Islet of Langerhans (tissue), 1 donor: ENCODE results near the gene SREBF2.

Source experiments
- FAIRE-seq: peaks from one replicate; lab custom pipeline; 2011; peaks lifted over from hg19 to GRCh38; lab: Jason Lieb, UNC

Gene SREBF2

DNA sequence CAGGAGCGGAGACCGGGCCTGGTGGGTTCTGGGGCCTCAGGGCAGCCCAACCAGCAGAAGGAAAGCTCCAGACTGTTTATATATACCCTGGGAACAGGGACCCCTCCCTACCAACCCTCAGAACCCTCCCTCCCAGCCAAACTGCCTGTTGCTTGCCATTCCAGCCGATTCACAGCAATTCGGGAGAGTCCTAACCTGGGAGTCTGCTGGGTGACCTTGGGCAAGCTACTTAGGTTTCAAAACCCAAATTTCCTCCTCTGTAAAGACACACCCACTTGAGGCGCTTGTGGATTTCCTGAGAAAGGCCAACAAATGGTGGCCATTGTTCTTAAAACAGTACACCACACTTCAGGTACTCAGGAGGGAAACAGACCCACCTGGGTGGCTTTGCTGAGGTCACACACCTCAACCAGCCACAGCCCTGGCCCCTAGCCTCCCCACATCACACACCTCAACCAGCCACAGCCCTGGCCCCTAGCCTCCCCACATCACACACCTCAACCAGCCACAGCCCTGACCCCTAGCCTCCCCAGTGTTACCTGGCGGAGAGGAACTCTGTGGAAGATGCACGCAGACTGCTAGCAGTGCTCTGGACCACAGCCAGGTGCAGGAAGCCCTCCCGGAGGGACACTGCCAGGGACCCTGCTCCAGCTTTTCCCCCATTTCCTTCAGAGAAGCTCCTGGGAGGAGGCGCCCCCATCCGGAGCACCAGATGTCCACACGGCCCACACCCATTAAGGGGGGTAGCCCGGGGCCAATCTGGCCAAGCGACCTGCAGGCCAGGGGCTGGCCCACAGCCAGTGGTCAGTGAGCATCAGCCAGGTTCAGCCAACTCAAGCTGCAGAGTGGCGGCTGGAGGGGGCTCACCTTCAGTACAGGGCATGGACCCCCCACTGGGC is 75.8 kb downstream of the SREBF2 start:
- no peak for FAIRE-seq

DNA sequence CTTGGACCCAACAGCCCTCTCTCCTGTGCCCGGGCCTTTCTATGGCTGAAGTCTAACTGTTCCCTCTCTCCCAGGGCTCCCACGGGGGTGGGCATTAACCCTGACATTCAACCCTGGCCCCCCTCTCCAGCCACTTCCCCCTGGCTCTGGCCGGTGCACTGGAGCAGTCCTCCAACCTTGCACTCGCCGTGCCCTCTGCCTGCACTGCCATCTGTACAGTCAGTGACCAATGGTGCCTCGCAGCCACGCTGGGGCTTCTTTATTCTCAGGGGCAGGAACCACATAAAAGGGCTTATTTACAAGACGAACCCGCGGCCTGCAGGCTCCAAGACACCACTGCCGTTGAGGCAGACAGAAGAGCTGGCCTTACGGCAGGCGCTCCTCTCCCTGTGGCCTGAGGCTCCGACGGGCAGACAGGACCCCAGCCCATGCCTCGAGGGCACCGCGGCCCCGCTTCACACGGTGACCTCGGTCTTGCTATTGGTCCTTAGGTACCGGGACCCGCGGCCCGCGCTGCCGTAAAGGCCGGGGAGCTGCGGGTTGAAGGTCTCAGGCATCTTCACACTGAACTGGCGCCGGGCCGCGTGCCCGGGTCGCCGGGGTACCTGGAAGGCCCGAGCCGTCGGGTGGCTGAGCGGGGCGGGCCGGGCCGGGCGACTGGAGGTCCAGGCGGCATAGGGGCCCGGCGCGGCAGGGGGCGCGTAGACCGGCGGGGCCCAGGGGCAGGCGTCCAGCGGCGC is 76.6 kb downstream of the SREBF2 start:
- no peak for FAIRE-seq

DNA sequence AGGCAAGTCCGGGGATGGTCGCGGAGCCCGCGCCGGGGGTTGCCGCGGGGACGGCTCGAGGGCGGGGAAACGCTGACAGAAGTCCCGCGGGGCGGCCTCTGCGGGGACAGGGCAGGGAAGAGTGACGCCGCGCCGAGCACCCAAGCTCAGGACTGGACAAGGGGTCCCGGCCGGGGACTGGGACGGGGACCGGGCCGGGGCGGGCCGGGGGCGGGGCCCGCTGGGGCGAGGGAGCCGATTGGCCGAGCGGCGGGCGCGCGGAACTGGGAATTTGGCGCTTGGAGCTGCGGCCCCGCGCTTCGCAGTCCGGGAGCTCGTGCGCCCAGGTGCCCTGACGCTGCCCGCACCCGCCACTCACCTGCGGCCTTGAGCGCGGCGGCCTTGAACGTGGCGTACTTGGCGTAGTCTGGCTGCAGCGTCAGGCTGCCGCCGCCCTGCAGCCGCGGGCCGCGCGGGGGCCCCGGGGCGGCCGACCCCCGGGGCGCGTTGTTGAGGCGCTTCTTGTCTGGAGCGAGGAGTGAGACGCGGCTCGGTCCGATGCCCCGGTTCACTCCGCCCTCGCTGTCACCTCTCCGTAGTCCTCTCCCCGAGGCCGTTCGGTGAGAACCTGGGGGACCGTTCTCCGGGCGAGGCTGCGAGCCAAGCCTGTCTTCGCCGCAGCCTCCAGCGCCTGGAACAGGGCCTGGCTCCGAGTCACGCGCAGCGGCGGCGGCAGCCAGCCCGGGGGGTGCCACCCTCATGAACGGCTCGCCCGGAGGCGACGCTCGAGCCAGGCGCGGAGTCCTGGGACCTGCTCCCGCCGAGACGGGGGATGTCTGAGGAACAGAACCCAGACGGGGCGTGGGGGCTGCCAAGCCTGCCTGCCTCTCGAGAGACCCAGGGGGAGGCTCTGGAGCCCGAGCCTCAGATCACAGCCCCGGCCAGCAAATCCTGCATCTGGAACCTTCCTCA is 77.4 kb downstream of the SREBF2 start:
- no peak for FAIRE-seq

DNA sequence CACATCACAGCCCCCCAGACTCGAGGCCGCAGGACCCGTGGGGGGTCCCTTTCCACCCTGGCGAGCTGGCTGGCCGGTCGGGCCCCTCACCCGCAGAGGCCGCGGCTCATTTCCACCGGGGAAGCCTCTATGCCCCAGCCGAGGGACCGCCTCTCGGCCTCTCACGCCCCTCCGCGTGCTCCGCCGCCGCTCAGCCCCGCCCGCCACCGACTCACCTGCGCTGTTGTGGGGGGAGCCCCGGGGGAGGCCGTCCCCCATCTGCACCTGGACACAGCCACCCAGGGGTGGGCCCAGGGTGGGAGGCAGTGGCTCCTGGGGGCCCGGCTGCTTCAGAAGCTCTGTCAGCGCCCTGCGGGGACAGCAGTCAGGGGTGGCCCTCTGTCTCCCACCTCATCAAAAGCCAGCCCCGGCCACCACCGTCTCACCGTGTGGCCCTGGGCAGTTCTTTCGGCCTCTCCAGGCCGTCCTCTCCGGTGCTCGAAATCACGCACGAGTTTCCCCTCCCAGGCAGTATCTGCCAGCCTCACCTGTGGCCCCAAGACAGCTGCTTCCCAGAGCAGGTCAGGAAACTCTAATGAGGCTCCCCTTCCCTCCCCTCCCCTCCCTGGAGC is 78.2 kb downstream of the SREBF2 start:
- no peak for FAIRE-seq

DNA sequence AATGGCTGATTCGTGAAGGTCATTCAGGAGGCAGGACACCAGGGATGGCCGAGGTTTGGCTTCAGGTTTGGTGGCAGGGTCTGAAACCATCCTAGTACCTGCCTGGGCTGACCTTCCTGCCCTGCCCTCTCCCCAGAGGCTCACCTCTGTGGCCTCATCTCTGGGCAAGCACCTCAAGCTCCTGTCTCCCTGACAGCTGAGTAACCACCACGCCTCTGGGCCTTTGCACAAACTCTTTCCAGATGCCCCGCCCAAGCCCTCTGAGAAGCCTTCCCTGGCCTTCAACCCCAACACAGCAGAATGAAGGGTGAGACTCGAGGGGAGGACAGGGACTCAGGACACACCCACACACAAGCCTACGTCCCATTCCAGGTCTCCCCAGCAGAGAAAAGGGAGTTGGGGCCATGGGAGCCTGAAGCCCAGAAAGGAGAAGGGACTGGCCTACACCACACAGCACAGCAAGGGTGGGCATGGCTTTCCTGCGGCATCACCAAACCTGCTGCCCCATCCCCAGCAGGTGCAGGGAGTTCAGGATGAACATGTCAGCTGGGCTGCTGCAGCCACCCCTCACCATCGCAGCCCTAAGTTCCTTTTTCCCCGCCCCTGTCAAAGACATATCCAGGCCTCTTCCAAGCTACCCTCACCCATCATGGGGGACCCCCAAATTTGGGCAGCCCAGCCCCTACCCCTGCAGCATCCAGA is 79.6 kb downstream of the SREBF2 start:
- no peak for FAIRE-seq

DNA sequence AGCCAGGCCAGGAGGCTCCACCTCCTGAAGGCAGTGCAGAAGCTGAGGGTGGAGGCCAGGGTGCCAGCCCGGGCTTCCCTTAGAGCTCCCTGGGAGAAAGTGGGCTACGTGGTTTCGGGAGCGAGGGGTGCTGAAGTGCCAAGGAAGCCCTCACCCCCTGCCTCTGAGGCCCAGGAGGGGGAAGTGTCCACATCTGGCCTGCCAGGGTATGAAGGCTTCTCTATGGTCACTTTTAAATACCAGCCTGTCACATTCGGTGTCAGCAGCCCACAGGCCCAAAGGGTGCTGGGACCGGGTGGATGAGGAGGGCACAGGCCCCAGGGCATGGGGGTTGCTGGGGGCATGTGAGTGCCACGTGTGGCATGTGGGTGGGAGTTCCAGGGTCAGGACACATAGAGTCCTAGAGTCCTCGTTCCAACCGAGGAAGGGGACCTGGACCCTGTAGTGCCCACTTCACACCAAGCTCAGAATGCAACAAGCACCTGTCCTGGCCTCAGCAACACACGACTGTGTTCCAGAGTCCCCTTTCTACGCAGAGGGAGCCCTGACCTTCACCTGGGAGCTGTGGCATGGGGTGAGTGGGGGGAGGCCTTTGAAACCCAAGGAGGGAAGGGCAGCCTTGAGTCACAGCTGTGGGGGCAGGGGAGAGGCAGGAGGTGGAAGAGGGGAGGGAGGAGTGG is 80.3 kb downstream of the SREBF2 start:
- no peak for FAIRE-seq

DNA sequence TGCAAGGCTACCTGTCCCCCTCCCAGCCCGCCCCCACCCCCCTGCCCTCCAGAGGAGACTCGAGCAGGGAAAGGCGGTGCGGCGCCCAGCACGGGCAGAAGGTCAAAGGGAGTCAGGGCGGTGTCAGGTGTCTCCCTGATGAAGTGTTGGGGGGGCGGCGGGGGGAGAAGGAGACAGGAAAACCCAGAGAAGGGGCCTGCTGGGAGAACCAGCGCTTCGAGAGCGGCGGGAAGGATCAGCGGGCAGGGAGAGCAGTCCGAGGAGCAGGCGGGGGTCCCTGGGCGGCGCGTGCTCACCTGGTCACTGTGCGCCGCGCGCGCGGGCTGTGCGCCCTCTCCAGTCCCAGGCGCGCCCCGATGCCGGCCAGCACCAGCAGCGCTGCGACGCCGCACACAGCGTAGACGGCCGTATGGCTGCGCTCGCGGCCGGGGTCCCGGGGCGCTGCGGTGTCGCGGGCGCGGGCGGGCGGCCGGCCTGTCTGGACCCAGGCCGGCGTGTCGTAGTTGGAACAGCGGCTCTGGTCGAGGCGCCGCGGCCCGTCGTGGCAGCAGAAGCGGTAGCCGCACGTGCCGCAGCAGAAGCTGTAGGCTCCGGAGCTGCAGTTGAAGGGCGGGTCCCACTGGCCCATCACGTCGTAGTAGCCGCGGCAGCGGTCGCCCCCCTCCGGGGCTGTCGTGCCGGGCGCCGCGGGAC is 81.1 kb downstream of the SREBF2 start:
- FAIRE-seq = no peak

DNA sequence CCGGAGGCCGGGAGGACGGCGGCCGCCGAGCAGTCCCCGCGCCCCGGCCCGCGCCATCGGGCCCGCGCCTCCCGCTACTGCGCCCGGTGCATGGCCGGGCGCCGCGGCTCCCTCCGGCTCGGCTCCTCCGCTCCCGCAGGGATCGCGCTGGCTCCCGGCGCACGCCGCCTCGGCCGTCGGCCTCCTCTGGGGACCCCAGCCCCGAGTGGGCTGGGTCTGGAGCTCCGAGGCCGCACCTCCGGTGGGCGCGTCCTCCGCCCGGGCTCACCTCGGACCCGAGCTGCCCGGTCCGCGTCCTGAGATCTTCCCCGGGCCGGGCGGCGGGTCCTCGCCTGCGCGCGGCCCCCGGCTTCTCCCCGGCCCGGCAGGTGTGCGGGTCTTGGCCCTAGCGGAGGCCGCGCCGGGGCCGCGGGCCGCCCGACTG is 81.7 kb downstream of the SREBF2 start:
- no peak for FAIRE-seq

DNA sequence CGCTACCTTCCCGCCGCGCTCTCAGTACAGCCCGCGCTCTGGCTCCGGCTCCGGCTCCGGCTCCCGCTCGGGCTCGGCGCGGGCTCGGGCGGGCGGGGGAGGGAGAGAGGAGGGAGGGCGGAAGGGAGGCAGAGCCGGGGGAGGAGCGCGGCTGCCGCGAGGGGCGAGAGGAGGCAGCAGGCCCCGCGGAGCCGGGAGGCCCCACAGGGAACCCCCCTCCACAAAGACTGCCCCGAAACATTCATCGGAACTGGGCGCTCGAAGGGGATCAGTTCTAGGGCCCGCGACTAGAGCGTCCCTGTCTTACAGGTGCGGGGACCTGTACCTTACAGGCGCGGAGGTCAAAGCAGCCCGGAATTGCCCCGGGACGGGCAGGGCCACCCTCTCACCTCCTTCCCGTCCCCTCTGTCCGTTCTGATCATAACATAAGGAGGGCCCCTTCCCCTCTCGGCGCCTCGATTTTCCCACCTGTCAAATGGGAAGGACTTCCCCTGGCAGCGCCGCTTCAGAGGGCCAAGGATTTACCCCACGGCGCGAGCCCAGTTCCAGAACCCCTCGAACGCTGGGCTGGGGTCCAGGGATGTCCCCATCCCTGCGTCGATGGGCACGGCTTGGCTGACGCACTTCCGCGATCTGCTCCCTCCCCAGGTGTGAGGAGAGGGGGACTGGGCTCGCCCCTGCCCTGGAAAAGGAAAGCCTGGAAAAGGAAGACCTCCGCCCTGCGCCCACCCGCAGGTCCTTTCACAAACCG is 82.3 kb downstream of the SREBF2 start, which contains the start of gene SHISA8:
Gene SHISA8 (minus strand): TSS at position 40 of the 751 bp plus-strand sequence. CDS start 407 bp downstream, outside the sequence.
- FAIRE-seq = no peak

DNA sequence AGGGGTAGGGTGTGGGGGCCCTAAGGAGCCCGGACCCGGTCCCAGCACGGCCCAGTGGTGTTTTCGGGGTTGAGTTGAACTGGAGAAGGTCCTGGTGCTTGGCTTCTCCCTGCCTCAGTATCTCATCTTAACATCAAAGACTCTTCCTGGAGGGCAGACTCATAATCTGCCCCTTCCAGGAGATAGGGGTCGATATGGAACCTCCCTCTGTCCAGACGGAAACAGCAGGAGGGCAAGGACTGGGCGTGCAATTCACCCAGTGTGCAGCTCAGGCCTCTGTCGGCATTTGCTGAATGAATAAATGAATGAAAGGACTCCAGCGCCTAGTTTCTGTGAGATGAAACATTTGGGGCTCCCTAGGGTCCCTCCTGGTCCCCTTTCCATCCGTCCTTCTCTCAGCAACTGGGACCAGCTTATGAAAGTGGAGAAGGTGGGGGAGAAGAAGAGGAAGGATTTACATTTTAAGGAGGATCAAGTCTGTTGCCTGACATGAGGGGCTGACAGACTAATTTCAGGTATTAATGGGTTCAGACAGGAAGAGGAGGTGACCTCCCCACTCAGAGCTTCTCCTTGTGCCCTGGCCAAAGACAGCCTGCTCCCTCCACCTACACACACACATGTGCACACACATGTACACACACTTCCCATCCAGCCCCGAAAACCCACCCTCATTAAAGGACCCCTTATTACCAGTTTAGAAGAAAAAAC is 83.0 kb downstream of the SREBF2 start:
- no peak for FAIRE-seq

DNA sequence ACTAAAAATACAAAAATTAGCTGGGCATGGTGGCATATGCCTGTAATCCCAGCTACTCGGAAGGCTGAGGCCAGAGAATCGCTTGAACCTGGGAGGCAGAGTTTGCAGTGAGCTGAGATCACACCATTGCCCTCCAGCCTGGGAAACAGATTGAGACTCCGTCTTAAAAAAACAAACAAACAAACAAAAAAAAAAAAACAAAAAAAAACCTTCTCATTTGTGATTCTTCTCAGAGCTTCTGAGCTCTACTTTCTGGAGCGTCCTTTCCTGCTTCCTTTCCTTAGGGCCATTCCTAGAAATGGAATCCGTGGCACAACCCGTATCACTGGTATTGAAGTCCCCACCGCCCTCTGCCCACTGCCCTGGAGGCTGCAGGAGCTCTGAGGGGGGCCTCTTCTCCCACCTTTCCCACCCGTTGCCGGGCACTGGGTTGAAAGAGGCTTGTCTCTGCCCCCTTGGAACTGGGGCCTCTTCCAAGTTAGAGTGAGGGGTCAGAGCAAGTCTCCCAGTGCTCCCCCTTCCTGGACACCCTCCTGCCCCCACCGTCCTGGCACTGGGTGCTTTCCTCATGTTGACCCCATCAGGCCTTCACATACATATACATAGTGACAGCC is 83.9 kb downstream of the SREBF2 start:
- FAIRE-seq = no peak

DNA sequence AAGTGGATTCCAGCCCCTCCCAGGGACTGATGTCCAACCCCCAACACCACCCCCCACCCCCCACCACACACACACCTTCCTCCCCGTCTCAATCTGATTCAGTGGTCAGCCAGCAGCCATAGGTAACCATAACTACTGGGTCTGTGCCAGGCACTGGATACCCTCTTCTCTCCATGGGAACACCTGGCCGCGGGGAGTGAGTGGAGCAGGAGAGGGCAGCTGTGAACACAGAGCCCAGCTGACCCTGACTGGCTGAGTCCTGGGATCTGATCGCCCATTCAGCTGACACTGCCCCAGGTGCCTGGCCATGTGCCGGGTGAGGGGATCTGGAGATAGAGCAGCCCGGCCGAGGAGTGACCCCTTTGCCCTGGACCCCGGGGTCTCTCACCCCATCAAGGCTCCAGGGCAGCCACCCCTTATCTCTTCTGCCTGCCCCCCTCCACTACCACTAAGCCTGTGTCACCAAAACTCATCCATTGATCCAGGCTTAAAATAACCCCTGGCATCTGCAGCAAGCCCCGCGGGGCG is 84.5 kb downstream of the SREBF2 start:
- no peak for FAIRE-seq

DNA sequence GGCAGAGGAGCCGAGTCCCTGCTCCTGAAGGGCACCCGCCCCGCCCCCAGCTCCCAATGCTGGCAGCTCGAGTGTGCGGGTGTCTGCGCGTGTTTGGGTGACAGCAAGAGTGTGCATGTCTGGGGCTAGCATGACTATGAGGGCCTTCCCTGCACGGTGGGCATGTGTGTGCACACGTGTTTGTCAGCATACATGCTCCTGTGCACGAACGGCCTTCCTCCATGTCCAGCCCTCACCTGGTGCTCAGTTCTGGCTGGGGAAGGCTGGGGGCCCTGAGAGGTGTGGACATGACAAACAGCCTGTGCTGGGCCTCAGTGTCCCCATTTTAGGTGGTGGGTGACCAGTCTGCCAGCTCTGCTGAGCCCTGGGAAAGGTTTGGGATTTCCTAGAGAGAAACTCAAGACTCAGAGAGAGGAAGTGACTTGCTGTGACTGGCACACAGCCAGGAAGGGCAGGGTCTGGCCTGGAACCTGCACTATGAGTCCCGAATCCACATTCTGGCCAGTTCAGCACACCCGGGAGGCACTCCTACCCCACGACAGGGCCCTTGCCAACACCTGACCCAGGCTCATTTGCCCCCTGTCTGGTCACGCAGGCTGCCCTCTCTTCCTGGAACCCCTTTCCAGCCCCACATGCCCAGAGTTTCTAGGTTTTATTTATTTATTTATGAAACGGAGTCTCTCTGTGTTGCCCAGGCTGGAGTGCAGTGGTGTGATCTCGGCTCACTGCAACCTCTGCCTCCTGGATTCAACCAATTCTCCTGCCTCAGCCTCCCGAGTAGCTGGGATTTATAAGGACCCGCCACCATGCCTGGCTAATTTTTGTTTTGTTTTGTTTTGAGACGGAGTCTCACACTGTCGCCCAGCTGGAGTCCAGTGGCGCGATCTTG is 85.2 kb downstream of the SREBF2 start:
- no peak for FAIRE-seq

DNA sequence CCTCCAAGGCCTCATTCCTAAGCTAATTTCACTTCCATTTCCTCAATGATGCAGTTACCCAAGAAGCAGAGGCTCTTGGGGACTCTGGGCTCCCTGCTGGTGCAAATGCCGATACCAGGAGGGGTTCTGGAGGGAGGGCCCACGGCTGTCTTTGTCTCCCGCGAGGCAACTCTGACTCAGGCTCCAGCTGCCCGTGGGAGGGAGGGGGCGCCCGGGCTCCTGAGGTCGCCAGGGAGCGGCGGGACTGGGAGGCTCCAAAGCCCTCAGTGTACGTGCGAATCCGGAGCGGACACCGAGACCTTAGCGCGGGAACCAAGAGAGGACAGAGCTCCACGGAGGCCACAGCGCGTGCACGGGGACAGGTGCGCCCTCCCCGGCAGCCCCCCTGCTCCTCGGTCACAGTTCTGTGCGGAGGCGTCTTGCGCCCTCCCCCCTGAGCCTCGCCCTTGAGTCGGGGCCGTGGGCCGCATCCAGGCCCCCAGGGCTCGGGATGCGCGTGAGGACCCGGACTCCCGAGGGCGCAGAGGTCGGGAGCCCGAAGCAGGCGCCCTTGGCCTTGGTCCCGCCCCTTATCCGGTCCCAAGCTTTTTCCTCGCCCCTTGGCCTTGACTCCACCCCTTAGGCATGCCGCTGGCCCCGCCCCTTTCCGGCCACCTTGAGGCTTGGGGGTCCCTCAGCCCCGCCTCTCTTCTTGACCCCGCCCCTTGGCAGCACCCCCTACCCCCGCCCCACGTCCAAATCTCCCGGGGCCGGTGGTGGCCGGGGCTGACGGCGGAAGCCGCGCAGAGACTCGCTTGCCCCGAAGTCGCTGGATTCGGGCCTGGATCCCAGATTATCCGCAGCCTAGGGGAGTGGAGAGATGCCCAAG is 86.7 kb downstream of the SREBF2 start:
- no peak for FAIRE-seq

DNA sequence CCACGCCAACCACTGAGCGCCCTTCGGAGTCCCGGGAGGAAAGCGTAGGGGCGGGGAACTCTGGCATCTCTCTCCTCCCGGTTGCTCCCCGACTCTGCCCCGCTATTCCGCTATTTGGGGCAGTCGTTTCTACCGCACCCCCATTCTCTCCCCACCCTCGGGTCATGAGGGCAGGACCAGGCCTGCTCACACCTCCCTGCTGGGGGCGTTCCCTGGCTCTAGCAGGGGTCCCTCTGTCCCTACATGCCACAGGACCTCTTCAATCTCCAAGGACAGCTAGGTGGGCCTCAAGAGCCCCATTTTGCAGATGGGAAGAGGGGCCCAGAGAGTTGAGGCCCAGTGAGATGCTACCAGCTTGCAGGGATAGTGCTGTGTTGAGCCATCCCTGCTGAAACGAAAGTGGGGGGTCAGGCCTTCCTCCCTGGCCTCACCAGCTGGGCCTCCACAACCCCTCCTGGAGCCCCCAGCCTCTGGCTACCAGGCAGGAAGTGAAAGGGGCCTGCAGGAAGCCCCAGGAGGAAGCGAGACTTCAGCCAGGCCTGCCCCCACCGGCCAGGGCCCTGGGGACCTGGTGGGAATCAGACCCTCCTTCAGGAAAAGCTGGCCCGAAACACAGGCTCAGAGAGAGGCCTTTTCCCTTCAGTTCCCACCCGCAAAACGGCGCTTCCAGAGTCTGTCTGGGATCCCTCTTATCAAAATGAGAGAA is 87.5 kb downstream of the SREBF2 start:
- no peak for FAIRE-seq
